Brain microvascular endothelial cell (primary cell): ENCODE results near the gene ST3GAL3.

Experiments used
- DNase-seq: peaks from one replicate; pipeline ENCODE4 v3.0.0-alpha.2; 2020
- H3K27ac ChIP-seq: fragments of 250-450 bp; sonication (Bioruptor Pico); 2 replicates; pipeline ENCODE4 v1.5.1; 2020; ENCODE audit warnings: mild to moderate bottlenecking, moderate library complexity
- H3K27me3 ChIP-seq: fragments of 250-450 bp; sonication (Bioruptor Pico); replicated peaks from 2 replicates; pipeline ENCODE4 v1.5.1; 2020; ENCODE audit warnings: mild to moderate bottlenecking
- H3K36me3 ChIP-seq: fragments of 250-450 bp; sonication (Bioruptor Pico); replicated peaks from 2 replicates; pipeline ENCODE4 v1.5.1; 2020; ENCODE audit warnings: mild to moderate bottlenecking
- H3K4me3 ChIP-seq: 2 replicates; pipeline ENCODE4 v1.5.1; 2011; ENCODE audit warnings: low read depth, mild to moderate bottlenecking, control low read depth, low read length, moderate library complexity
- CTCF ChIP-seq: IDR thresholded peaks from 2 replicates; pipeline ENCODE4 v1.5.1; 2011; ENCODE audit warnings: low read depth, mild to moderate bottlenecking, moderate library complexity, low read length, control low read depth, inconsistent platforms; ENCODE audit errors: missing control alignments
- in situ Hi-C: cut with HindIII; loops from 2 replicates; pipeline ENCODE4 v1.10.0; 2017; ENCODE audit warnings: low sequenced_read_pairs, low pct_ligation_motif_present

The ST3GAL3 gene

GRCh38 chr1:43766086-43766784, 58.9 kb downstream of the ST3GAL3 start:
- no peak for TF ChIP-seq CTCF
- in situ Hi-C loops: loop anchor here (25.0 kb wide), 1 partner anchor 171 kb away; the partner anchor contains the start of genes ARTN and IPO13
- Histone ChIP-seq H3K27ac (no peak overlapping the region), H3K27me3 (no peaks in the 10 kb centered on the region), H3K4me3 (no peak overlapping the region), H3K36me3 (no peaks in the 10 kb centered on the region)
- DNase-seq: no peak

GRCh38 chr1:43766818-43767525, 59.6 kb downstream of the ST3GAL3 start:
- TF ChIP-seq CTCF: no peak
- H3K36me3 ChIP-seq: no peaks in the 10 kb centered on the region
- DNase-seq: no peak
- H3K4me3 ChIP-seq: no peak overlapping the region
- H3K27me3 ChIP-seq: no peaks in the 10 kb centered on the region
- in situ Hi-C loops: loop anchor here (25.0 kb wide), 1 partner anchor 170 kb away; the partner anchor contains the start of genes ARTN and IPO13
- no peak overlapping the region for H3K27ac ChIP-seq

- Histone ChIP-seq H3K27ac (no peak overlapping the region), H3K4me3 (no peak overlapping the region), H3K27me3 (no peaks in the 10 kb centered on the region), H3K36me3 (no peaks in the 10 kb centered on the region)
- TF ChIP-seq CTCF: no peak
- in situ Hi-C loops: loop anchor here (25.0 kb wide), 1 partner anchor 169 kb away; the partner anchor contains the start of genes ARTN and IPO13
- no peak for DNase-seq
Measured at GRCh38 chr1:43768168-43768567, 60.8 kb downstream of the ST3GAL3 start.

GRCh38 chr1:43769350-43769908, 62.1 kb downstream of the ST3GAL3 start:
- Histone ChIP-seq H3K36me3 (no peaks in the 10 kb centered on the region), H3K27me3 (no peaks in the 10 kb centered on the region), H3K4me3 (no peak overlapping the region), H3K27ac (no peak overlapping the region)
- in situ Hi-C loops: loop anchor here (25.0 kb wide), 1 partner anchor 168 kb away; the partner anchor contains the start of genes ARTN and IPO13
- TF ChIP-seq CTCF: no peak
- DNase-seq: no peak

GRCh38 chr1:43770111-43770510, 62.8 kb downstream of the ST3GAL3 start:
- TF ChIP-seq CTCF: no peak
- Histone ChIP-seq H3K36me3 (no peaks in the 10 kb centered on the region), H3K27me3 (no peaks in the 10 kb centered on the region), H3K27ac (no peak overlapping the region), H3K4me3 (no peak overlapping the region)
- in situ Hi-C loops: loop anchor here (25.0 kb wide), 1 partner anchor 167 kb away; the partner anchor contains the start of genes ARTN and IPO13
- no peak for DNase-seq
